Body of pancreas (tissue), 4 donors: Measurements from ENCODE around the gene POFUT2.

Experiments
- CTCF ChIP-seq, 7 experiments: fragments of 450-650 bp in 4 of 7; fragments of 200-600 bp in 3 of 7; sonication (generic) in 3 of 7; IDR thresholded peaks; one replicate each; pipeline ENCODE4 v1.5.1; 2016 to 2019; ENCODE audit warnings: antibody characterized with exemption in 7 of 7
- POLR2A ChIP-seq, 3 donors: fragments of 450-650 bp; IDR thresholded peaks; one replicate each; pipeline ENCODE4 v1.6.1; 2016; ENCODE audit warnings: antibody characterized with exemption in 3 of 3, mild to moderate bottlenecking in 2 of 3

GRCh38 chr21:45276596-45276995 is 11.1 kb downstream of the POFUT2 start:
- no peak for TF ChIP-seq CTCF (IDR thresholded peaks at IDR 0.05)
- no peak for TF ChIP-seq POLR2A (IDR thresholded peaks at IDR 0.05)
